ENCODE results near the gene EEF1AKMT4. TPM values are rescaled to one million over a fixed set of nuclear protein-coding genes. Genes with fewer than 3 reads are reported as not detected.

The EEF1AKMT4 gene
- total RNA-seq, 1 donor from 2014 or later: 2.7 TPM

DNA sequence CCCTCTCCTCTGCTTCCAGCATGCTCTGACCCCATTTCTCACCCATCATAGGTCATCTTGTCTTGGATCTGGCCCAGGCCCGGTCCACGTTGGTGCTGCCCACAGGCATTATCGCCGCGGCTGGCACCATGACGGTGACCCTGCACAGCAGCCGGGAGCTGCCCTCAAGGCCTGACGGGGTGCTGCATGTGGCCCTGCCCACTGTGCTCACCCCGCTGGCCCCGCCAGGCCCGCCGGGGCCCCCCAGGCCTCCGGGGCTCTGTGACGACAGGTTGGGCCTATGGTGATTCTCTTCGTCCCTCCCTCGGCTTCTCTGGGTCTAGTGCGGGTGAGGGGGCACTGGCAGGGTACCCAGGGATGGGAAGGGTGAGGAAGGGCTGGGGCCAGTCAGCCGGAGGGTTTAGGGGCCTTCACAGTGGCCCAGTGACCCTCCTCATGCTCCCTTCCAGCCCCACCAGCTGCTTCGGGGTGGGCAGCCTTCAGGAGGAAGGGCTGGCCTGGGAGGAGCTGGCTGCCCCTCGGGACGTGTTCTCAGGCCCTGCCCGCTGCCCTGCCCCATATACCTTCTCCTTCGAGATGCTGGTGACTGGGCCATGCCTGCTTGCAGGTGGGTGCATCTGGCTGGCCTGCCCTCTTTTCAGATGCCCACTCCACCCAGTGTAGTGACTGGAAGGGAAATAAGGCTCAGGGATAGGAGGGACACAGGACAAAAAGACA lies 16.2 kb upstream of the EEF1AKMT4 start:
- ATAC-seq (no peak), DNase-seq (no peak)
- H3K9me3 ChIP-seq: no peaks in the 10 kb centered on the region
- H3K4me3 ChIP-seq: no peak overlapping the region
- TF ChIP-seq, protein P1, sequence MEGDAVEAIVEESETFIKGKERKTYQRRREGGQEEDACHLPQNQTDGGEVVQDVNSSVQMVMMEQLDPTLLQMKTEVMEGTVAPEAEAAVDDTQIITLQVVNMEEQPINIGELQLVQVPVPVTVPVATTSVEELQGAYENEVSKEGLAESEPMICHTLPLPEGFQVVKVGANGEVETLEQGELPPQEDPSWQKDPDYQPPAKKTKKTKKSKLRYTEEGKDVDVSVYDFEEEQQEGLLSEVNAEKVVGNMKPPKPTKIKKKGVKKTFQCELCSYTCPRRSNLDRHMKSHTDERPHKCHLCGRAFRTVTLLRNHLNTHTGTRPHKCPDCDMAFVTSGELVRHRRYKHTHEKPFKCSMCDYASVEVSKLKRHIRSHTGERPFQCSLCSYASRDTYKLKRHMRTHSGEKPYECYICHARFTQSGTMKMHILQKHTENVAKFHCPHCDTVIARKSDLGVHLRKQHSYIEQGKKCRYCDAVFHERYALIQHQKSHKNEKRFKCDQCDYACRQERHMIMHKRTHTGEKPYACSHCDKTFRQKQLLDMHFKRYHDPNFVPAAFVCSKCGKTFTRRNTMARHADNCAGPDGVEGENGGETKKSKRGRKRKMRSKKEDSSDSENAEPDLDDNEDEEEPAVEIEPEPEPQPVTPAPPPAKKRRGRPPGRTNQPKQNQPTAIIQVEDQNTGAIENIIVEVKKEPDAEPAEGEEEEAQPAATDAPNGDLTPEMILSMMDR (IDR thresholded peaks at IDR 0.05): no peak
- peaks cover 36% of the 10 kb centered on the region for H3K27me3 ChIP-seq
- H3K36me3 ChIP-seq: no peaks in the 10 kb centered on the region
- peaks cover 9% of the 10 kb centered on the region for H3K4me1 ChIP-seq
- intact Hi-C loops (cut with DNase I): no loop called here
- H3K27ac ChIP-seq: no peak overlapping the region

DNA sequence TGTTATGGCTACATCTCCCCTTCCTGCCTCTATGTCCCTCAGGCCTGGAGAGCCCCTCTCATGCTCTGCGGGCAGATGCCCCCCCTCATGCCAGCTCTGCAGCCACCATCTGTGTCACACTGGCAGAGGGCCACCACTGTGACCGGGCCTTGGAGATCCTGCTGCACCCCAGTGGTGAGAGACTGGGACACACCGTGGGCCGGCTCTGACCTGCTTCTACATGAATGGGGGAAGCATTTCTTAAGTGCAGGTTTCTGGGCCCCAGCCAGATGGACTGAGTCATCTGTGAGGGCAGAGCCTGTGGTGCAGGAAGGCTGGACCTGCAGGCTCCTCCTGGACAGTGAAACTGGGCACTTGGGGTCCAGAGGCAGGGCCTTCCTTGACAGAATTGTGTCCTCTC lies 15.2 kb upstream of the EEF1AKMT4 start:
- H3K9me3 ChIP-seq: no peaks in the 10 kb centered on the region
- peak; percentile 19 for ATAC-seq
- no peak overlapping the region for H3K27ac ChIP-seq
- TF ChIP-seq, protein P1 (IDR thresholded peaks at IDR 0.05): no peak
- no peak overlapping the region for H3K4me3 ChIP-seq
- H3K4me1 ChIP-seq: peaks cover 9% of the 10 kb centered on the region
- peak; percentile 80 for DNase-seq
- intact Hi-C loops (cut with DNase I): no loop called here
- H3K36me3 ChIP-seq: no peaks in the 10 kb centered on the region
- H3K27me3 ChIP-seq: peaks cover 35% of the 10 kb centered on the region

DNA sequence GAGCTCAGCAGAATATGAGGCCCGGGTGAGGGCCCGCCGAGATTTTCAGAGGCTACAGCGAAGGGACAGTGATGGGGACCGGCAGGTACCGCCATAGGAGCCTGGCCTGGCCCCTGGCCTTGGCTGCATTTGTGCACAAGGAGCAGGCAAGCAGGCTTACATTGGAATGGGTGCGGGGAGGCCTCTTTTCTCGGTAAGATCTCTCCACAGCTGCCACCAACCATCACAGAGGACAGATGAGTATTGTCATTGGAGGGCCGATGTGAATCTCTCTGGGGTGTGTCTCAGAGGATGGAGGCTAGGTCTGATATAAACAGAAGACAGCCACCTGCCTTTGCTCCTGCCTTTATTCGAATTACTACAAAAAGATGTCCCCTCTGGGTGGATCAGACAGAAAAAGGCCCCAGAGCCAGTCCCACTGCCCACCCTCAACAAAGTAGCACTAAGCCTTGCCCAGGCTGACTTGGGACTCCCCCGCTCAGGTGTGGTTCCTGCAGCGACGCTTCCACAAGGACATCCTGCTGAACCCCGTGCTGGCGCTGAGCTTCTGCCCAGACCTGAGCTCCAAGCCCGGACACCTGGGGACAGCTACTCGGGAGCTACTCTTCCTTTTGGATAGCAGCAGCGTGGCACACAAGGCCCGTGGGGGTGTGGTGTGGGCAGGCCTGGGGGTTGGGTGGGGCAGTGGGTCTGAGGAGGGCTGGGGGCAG lies 14.6 kb upstream of the EEF1AKMT4 start:
- peaks cover 5% of the 10 kb centered on the region for H3K4me1 ChIP-seq
- DNase-seq (no peak), ATAC-seq (no peak)
- intact Hi-C loops (cut with DNase I): no loop called here
- no peak overlapping the region for H3K27ac ChIP-seq
- H3K36me3 ChIP-seq: no peaks in the 10 kb centered on the region
- peaks cover 29% of the 10 kb centered on the region for H3K27me3 ChIP-seq
- no peak overlapping the region for H3K4me3 ChIP-seq
- TF ChIP-seq, protein P1 (IDR thresholded peaks at IDR 0.05): no peak
- H3K9me3 ChIP-seq: no peaks in the 10 kb centered on the region

DNA sequence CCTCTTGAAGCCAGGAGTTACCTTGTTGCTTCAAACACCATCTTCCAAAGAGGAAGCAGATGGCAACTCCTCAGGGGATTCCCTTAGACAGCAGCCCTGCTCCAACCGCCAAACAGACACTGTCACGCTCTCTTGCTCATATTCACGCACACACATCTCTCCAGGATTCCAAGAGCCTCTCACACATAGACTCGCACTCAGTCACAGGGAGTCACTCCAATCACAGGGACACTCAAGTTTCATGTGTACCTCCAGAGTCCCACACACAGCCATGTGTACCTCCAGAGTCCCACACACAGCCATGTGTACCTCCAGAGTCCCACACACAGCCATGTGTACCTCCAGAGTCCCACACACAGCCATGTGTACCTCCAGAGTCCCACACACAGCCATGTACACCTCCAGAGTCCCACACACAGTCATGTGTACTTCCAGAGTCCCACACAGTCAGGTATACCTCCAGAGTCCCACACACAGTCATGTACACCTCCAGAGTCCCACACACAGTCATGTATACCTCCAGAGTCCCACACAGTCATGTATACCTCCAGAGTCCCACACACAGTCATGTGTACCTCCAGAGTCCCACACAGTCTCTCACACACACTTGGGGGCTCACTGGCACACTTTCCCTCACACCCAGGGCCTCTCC lies 14.0 kb upstream of the EEF1AKMT4 start:
- Histone ChIP-seq H3K9me3 (no peaks in the 10 kb centered on the region), H3K27ac (no peak overlapping the region), H3K27me3 (peaks cover 22% of the 10 kb centered on the region), H3K4me1 (no peaks in the 10 kb centered on the region), H3K36me3 (no peaks in the 10 kb centered on the region), H3K4me3 (no peak overlapping the region)
- DNase-seq (no peak), ATAC-seq (no peak)
- intact Hi-C loops (cut with DNase I): no loop called here
- TF ChIP-seq, protein P1 (IDR thresholded peaks at IDR 0.05): no peak

DNA sequence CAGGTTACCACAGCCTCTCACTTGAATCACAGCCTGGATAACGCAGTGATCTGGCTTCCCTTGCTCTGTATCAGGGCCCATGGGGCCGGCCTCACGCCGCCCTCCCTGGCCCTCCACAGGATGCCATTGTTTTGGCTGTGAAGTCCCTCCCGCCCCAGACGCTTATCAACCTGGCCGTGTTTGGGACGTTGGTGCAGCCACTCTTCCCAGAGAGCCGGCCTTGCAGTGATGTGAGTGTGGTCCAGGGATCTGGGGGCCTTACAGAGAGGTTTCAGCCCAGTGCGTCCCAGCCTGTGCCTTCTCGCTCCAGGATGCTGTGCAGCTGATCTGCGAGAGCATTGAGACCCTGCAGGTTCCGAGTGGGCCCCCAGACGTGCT lies 13.4 kb upstream of the EEF1AKMT4 start:
- H3K4me1 ChIP-seq: no peaks in the 10 kb centered on the region
- no peak overlapping the region for H3K27ac ChIP-seq
- no peak overlapping the region for H3K4me3 ChIP-seq
- intact Hi-C loops (cut with DNase I): no loop called here
- TF ChIP-seq, protein P1 (IDR thresholded peaks at IDR 0.05): no peak
- DNase-seq (no peak), ATAC-seq (no peak)
- H3K27me3 ChIP-seq: peaks cover 17% of the 10 kb centered on the region
- no peaks in the 10 kb centered on the region for H3K9me3 ChIP-seq
- H3K36me3 ChIP-seq: no peaks in the 10 kb centered on the region

Measured in upper lobe of right lung (tissue), 1 donor.